NCI-H146 (cell line): ENCODE data around the gene CFAP107.
"Not testable (repeated sequence)": the region's sequence is repeated elsewhere in the genome, so short reads cannot be mapped to it uniquely, and the experiment has no call there.

ENCODE experiments used
- DNase-seq: peaks from one replicate; lab custom pipeline; 2025; lab: John Stamatoyannopoulos, UW

The CFAP107 gene

GRCh38 chr1:12778907-12779306, 32.9 kb downstream of the CFAP107 start:
- no peak for DNase-seq

- DNase-seq = not testable (repeated sequence)
Measured at GRCh38 chr1:12781488-12781887, 35.5 kb downstream of the CFAP107 start.

- not testable (repeated sequence) for DNase-seq
Measured at GRCh38 chr1:12783783-12784182, 37.8 kb downstream of the CFAP107 start.

GRCh38 chr1:12784729-12785128, 38.7 kb downstream of the CFAP107 start:
- DNase-seq = not testable (repeated sequence)

GRCh38 chr1:12791097-12791496, 45.1 kb downstream of the CFAP107 start, which contains the start of gene PRAMEF1:
Gene PRAMEF1 (plus strand): TSS chr1:12791397. CDS start chr1:12793228, 1,831 bp downstream.
- not testable (repeated sequence) for DNase-seq

- no peak for DNase-seq
Measured at GRCh38 chr1:12798911-12799310, 52.9 kb downstream of the CFAP107 start.

GRCh38 chr1:12799730-12800129, 53.7 kb downstream of the CFAP107 start:
- no peak for DNase-seq

GRCh38 chr1:12809933-12810332, 63.9 kb downstream of the CFAP107 start:
- no peak for DNase-seq

- DNase-seq = no peak
Measured at GRCh38 chr1:12810691-12811408, 64.8 kb downstream of the CFAP107 start.

GRCh38 chr1:12811409-12811784, 65.4 kb downstream of the CFAP107 start:
- DNase-seq = no peak
